GM18499 (cell line): ENCODE measurements around the gene SYNJ1.

Experiments
- ATAC-seq: cut with Tn5 transposase; IDR thresholded peaks from one replicate; pipeline ENCODE4 v1.9.1; 2021; ENCODE audit warnings: moderate number of reproducible peaks; ENCODE audit not compliant: insufficient read depth, unreplicated experiment

The SYNJ1 gene

GRCh38 chr21:32590130-32590529 lies 137.7 kb downstream of the SYNJ1 start:
- ATAC-seq, result no peak

GRCh38 chr21:32587651-32588050 lies 140.2 kb downstream of the SYNJ1 start:
- no peak for ATAC-seq

- ATAC-seq, result no peak
These were observed 140.7 kb downstream of the SYNJ1 start for GRCh38 chr21:32587120-32587519.

GRCh38 chr21:32585970-32586369 lies 141.8 kb downstream of the SYNJ1 start:
- no peak for ATAC-seq

- no peak for ATAC-seq
These were observed 142.6 kb downstream of the SYNJ1 start, which contains the start of gene TCP10L for GRCh38 chr21:32585042-32585710. TCP10L (minus strand) TSS chr21:32585523; CDS start chr21:32584304, 1,219 bp downstream.

- ATAC-seq, result no peak
These were observed 143.3 kb downstream of the SYNJ1 start for GRCh38 chr21:32584472-32584871.

- no peak for ATAC-seq
These were observed 146.1 kb downstream of the SYNJ1 start for GRCh38 chr21:32581732-32582131.

GRCh38 chr21:32580949-32581348 lies 146.9 kb downstream of the SYNJ1 start:
- ATAC-seq, result no peak
